ENCODE data around the gene ATAD2B.
"Not testable (repeated sequence)": the region's sequence is repeated elsewhere in the genome, so short reads cannot be mapped to it uniquely, and the experiment has no call there.

ATAD2B gene

DNA sequence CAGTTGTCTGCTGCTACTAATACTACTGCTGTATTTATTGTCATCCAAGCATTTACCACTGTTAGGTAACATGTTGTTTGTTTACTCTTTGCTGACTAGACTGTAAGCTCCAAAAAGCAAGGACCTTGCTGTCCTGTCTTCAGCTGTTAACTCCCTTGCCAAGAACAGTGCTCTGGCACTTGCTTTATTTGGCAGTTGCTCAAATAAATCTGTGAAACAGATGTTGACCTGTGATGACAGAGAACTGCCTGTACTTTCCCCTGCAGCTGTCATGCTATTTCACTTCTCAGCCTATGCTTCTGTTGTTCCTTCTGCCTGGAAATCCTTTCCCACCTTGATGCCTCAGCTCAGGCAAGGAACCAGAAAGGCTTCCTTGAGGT lies 181.2 kb downstream of the ATAD2B start (continued):
- TF ChIP-seq, protein P1, sequence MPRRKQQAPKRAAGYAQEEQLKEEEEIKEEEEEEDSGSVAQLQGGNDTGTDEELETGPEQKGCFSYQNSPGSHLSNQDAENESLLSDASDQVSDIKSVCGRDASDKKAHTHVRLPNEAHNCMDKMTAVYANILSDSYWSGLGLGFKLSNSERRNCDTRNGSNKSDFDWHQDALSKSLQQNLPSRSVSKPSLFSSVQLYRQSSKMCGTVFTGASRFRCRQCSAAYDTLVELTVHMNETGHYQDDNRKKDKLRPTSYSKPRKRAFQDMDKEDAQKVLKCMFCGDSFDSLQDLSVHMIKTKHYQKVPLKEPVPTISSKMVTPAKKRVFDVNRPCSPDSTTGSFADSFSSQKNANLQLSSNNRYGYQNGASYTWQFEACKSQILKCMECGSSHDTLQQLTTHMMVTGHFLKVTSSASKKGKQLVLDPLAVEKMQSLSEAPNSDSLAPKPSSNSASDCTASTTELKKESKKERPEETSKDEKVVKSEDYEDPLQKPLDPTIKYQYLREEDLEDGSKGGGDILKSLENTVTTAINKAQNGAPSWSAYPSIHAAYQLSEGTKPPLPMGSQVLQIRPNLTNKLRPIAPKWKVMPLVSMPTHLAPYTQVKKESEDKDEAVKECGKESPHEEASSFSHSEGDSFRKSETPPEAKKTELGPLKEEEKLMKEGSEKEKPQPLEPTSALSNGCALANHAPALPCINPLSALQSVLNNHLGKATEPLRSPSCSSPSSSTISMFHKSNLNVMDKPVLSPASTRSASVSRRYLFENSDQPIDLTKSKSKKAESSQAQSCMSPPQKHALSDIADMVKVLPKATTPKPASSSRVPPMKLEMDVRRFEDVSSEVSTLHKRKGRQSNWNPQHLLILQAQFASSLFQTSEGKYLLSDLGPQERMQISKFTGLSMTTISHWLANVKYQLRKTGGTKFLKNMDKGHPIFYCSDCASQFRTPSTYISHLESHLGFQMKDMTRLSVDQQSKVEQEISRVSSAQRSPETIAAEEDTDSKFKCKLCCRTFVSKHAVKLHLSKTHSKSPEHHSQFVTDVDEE (CRISPR knock-in tag; IDR thresholded peaks at IDR 0.05), result peak; percentile 91
- TF ChIP-seq, protein P2, sequence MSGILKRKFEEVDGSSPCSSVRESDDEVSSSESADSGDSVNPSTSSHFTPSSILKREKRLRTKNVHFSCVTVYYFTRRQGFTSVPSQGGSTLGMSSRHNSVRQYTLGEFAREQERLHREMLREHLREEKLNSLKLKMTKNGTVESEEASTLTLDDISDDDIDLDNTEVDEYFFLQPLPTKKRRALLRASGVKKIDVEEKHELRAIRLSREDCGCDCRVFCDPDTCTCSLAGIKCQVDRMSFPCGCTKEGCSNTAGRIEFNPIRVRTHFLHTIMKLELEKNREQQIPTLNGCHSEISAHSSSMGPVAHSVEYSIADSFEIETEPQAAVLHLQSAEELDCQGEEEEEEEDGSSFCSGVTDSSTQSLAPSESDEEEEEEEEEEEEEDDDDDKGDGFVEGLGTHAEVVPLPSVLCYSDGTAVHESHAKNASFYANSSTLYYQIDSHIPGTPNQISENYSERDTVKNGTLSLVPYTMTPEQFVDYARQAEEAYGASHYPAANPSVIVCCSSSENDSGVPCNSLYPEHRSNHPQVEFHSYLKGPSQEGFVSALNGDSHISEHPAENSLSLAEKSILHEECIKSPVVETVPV (CRISPR knock-in tag; IDR thresholded peaks at IDR 0.05), result no peak
- TF ChIP-seq TOX (CRISPR knock-in tag; IDR thresholded peaks at IDR 0.05; ENCODE audit: borderline replicate concordance) (no peak), ZFP30 (CRISPR knock-in tag; IDR thresholded peaks at IDR 0.05) (no peak), ZNF565 (CRISPR knock-in tag; conservative IDR thresholded peaks at IDR 0.05; ENCODE audit: low read depth) (0 out of 2 replicates have a peak, but pooled peaks have one; percentile 8), RARB (CRISPR knock-in tag; IDR thresholded peaks at IDR 0.05) (no peak), BACH2 (CRISPR knock-in tag; IDR thresholded peaks at IDR 0.05; ENCODE audit: borderline replicate concordance) (no peak)

DNA sequence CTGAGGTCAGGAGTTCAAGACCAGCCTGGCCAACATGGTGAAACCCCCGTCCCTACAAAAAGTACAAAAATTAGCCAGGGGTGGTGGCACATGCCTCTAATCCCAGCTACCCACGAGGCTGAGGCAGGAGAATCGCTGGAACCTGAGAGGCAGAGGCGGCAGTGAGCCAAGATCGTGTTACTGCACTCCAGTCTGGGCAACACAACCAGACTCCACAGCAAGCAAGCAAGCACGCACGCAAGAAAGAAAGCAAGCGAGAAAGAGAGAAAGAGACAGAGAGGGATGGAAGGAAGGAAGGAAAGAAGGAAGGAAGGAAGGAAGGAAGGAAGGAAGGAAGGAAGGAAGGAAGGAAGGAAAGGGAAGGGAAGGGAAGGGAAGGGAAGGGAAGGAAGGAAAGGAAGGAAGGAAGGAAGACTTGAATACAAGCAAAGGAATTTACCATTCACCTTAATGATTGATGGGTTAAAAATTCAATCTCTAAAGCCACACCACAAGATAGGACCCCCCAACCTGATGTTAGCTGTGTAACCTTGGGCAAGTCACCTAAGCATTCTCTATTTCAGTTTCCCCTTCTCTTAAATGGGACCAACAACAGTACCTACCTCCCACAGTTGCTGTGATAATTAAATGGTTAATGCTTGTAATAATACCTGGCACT lies 181.7 kb downstream of the ATAD2B start:
- no peak for ATAC-seq
- TF ChIP-seq, protein P2 (CRISPR knock-in tag; IDR thresholded peaks at IDR 0.05), result no peak
- TF ChIP-seq ZNF8 (CRISPR knock-in tag; IDR thresholded peaks at IDR 0.05), result no peak
- TF ChIP-seq PPARA (CRISPR knock-in tag; IDR thresholded peaks at IDR 0.05; ENCODE audit: borderline replicate concordance), result no peak
- TF ChIP-seq TCF4 (CRISPR knock-in tag; IDR thresholded peaks at IDR 0.05; ENCODE audit: borderline replicate concordance), result no peak
- TF ChIP-seq ZC3H10 (CRISPR knock-in tag; IDR thresholded peaks at IDR 0.05), result no peak
- TF ChIP-seq ZNF565 (CRISPR knock-in tag; conservative IDR thresholded peaks at IDR 0.05; ENCODE audit: low read depth), result no peak
- TF ChIP-seq ZFP3 (CRISPR knock-in tag; IDR thresholded peaks at IDR 0.05), result no peak

DNA sequence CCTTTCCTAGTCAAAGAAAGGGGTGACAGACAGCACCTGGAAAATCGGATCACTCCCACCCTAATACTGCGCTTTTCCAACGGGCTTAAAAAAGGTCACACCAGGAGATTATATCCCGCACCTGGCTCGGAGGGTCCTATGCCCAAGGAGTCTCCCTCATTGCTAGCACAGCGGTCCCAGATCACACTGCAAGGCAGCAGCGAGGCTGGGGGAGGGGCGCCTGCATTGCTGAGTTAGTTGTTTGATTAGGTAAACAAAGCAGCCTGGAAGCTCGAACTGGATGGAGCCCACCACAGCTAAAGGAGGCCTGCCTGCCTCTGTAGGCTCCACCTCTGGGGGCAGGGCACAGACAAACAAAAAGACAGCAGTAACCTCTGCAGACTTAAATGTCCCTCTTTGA lies 190.1 kb downstream of the ATAD2B start:
- not testable (repeated sequence) for ATAC-seq

DNA sequence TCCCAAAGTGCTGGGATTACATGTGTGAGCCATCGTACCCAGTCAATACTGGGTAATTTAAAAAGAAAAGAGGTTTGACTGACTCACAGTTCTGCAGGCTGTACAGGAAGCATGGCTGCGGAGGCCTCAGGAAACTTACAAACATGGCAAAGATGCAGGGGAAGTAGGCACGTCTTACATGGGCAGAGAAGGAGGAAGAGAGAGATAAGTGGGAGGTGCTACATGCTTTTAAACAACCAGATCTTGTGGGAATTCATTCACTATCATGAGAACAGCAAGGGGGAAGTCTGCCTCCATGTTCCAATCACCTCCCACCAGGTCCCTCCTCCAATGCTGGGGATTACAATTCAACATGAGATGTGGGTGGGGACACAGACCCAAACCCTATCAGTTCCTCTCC lies 192.5 kb downstream of the ATAD2B start:
- TF ChIP-seq BACH2 (CRISPR knock-in tag; IDR thresholded peaks at IDR 0.05; ENCODE audit: borderline replicate concordance) (no peak), ZNF8 (CRISPR knock-in tag; IDR thresholded peaks at IDR 0.05) (no peak), ISL1 (CRISPR knock-in tag; IDR thresholded peaks at IDR 0.05) (no peak), GLIS3 (CRISPR knock-in tag; IDR thresholded peaks at IDR 0.05) (no peak), ARNTL (CRISPR knock-in tag; IDR thresholded peaks at IDR 0.05; ENCODE audit: borderline replicate concordance, low read depth) (no peak), ZFP30 (CRISPR knock-in tag; IDR thresholded peaks at IDR 0.05) (no peak), TCF4 (CRISPR knock-in tag; IDR thresholded peaks at IDR 0.05; ENCODE audit: borderline replicate concordance) (no peak), OSR1 (CRISPR knock-in tag; IDR thresholded peaks at IDR 0.05) (no peak), RARB (CRISPR knock-in tag; IDR thresholded peaks at IDR 0.05) (no peak), CSDC2 (CRISPR knock-in tag; IDR thresholded peaks at IDR 0.05) (no peak), ESRRG (CRISPR knock-in tag; IDR thresholded peaks at IDR 0.05) (no peak), ZNF70 (CRISPR knock-in tag; IDR thresholded peaks at IDR 0.05) (no peak), SNAI2 (CRISPR knock-in tag; IDR thresholded peaks at IDR 0.05) (no peak), ZC3H10 (CRISPR knock-in tag; IDR thresholded peaks at IDR 0.05) (no peak), PPARA (CRISPR knock-in tag; IDR thresholded peaks at IDR 0.05; ENCODE audit: borderline replicate concordance) (no peak)
- TF ChIP-seq, protein P3, sequence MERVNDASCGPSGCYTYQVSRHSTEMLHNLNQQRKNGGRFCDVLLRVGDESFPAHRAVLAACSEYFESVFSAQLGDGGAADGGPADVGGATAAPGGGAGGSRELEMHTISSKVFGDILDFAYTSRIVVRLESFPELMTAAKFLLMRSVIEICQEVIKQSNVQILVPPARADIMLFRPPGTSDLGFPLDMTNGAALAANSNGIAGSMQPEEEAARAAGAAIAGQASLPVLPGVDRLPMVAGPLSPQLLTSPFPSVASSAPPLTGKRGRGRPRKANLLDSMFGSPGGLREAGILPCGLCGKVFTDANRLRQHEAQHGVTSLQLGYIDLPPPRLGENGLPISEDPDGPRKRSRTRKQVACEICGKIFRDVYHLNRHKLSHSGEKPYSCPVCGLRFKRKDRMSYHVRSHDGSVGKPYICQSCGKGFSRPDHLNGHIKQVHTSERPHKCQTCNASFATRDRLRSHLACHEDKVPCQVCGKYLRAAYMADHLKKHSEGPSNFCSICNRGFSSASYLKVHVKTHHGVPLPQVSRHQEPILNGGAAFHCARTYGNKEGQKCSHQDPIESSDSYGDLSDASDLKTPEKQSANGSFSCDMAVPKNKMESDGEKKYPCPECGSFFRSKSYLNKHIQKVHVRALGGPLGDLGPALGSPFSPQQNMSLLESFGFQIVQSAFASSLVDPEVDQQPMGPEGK (CRISPR knock-in tag; IDR thresholded peaks at IDR 0.05; ENCODE audit: borderline replicate concordance), result no peak
- TF ChIP-seq, protein P1 (CRISPR knock-in tag; IDR thresholded peaks at IDR 0.05), result no peak
- TF ChIP-seq, protein P4, sequence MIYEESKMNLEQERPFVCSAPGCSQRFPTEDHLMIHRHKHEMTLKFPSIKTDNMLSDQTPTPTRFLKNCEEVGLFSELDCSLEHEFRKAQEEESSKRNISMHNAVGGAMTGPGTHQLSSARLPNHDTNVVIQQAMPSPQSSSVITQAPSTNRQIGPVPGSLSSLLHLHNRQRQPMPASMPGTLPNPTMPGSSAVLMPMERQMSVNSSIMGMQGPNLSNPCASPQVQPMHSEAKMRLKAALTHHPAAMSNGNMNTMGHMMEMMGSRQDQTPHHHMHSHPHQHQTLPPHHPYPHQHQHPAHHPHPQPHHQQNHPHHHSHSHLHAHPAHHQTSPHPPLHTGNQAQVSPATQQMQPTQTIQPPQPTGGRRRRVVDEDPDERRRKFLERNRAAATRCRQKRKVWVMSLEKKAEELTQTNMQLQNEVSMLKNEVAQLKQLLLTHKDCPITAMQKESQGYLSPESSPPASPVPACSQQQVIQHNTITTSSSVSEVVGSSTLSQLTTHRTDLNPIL (CRISPR knock-in tag; IDR thresholded peaks at IDR 0.05; ENCODE audit: low read depth), result no peak
- no peak for ATAC-seq

DNA sequence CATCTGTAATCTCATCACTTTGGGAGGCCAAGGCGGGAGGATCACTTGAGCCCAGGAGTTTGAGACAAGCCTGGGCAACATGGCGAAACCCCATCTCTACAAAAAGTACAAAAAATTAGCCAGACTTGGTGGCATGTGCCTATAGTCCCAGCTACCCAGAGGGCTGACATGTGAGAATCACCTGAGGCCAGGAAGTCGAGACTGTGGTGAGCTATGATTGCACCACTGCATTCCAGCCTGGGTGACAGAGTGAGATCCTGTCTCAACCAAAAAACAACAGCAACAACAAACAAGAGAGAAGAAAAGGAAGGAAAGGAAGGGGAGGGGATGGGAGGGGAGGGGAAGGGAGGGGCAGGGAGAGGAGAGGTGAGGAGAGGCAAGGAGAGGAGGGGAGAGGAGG lies 203.9 kb downstream of the ATAD2B start:
- ATAC-seq, result not testable (repeated sequence)
